Mesenteric fat pad (tissue), 1 donor: ENCODE data around the gene RRP8. TPM values are rescaled to one million over a fixed set of nuclear protein-coding genes. Genes with fewer than 3 reads are reported as not detected.
A peak's percentile ranks its signal among the peaks of the same experiment; 100 is the strongest.

Experiments
- DNase-seq: peaks from one replicate; pipeline ENCODE4 v3.0.0-alpha.2; 2020; ENCODE audit warnings: low spot score
- long read RNA-seq: library from polyadenylated mRNA; unstranded; transcript quantifications from one replicate; pipeline ENCODE4 v2.0.0, GENCODE V29; 2020
- total RNA-seq: library from RNA; stranded (reverse); fragmentation: NEBNext Ultra II Directional; extraction: Animal tissue kit (Norgen Biotek cat#: 25700); gene quantifications from one replicate; pipeline ENCODE4 v1.2.1, GENCODE V29; 2021
- donor health status: DM: yes; HTN: yes; CAD: no.

RRP8 gene
- 20.8 TPM for total RNA-seq
- long read RNA-seq, full-length matches to known transcripts, result 66 of 83 reads
- long read RNA-seq, partial matches to known transcripts, result 6 of 83 reads
- long read RNA-seq, other reads (novel, unspliced or antisense), result 11 of 83 reads

- DNase-seq, result peak; percentile 98
Measured at GRCh38 chr11:6603287-6604080, at the start of gene RRP8, which contains the start of gene ILK. Gene RRP8, minus strand, starts transcription at chr11:6603616. Its CDS starts 114 bp downstream, at chr11:6603502. Gene ILK, plus strand, starts transcription at chr11:6603774. Its CDS starts 498 bp downstream, at chr11:6604272.

- DNase-seq, result no peak
Measured at GRCh38 chr11:6653097-6653496, 49.7 kb upstream of the RRP8 start.

GRCh38 chr11:6652182-6652581, 48.8 kb upstream of the RRP8 start:
- no peak for DNase-seq

DNA sequence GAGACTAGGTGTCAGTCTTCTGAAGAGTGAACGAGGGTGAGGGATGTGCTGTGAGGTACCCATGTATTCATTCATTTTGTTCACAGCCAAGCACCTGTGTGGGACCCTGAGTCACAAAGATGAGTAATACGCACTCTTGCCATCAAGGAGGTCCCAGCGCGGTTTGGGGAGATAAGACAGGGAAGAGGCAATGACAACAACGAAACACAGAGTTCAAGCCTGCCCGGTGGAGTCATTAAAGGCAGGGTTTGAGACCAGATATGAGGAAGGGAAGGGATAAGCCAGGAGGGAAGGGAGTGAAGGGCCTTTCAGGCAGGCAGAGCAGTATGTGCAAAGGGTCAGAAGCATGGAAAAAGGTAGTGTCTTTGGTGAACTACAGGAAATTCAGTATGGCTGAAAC, 47.6 kb upstream of the RRP8 start:
- DNase-seq, result no peak

DNA sequence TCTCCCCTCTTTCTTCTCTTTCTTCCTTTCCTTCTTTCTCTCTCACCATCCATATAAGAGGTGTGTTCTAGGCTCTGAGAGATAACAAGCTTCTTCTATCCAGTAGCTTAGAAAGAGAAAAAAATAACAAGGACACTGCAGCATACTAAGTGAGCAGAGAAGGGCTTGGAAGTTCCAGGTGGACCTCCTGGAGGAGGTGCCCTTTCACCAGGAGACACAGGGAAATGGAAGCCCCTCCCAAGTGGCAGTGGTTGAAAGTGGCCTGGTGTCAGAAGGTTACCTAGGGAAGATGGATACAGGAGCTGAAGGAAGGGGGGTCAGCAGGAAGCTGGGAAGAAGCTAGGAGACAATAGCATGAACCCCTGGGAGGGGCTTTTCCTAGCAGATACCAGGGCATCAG, 46.7 kb upstream of the RRP8 start:
- no peak for DNase-seq

- no peak for DNase-seq
Measured at GRCh38 chr11:6648501-6648900, 45.1 kb upstream of the RRP8 start.

DNA sequence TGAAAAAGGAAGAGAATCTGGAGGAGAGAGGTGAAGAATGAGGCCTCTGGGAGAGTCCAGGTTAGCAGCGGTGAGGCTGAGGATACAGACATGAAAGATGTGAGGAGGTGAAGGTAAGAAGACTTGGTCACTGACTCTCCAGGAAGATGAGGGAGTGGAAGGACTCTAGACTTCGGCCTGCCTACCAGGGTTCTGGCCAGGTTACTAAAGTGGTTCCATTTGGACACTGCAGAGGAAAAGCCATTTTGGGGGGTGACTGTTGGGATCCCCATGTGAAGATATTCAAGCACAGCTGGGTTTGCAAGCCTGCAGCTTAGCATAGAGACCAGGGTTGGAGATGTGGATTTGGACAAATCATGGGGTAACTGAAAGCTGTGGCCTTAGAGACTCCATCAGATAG, 44.4 kb upstream of the RRP8 start:
- no peak for DNase-seq

DNA sequence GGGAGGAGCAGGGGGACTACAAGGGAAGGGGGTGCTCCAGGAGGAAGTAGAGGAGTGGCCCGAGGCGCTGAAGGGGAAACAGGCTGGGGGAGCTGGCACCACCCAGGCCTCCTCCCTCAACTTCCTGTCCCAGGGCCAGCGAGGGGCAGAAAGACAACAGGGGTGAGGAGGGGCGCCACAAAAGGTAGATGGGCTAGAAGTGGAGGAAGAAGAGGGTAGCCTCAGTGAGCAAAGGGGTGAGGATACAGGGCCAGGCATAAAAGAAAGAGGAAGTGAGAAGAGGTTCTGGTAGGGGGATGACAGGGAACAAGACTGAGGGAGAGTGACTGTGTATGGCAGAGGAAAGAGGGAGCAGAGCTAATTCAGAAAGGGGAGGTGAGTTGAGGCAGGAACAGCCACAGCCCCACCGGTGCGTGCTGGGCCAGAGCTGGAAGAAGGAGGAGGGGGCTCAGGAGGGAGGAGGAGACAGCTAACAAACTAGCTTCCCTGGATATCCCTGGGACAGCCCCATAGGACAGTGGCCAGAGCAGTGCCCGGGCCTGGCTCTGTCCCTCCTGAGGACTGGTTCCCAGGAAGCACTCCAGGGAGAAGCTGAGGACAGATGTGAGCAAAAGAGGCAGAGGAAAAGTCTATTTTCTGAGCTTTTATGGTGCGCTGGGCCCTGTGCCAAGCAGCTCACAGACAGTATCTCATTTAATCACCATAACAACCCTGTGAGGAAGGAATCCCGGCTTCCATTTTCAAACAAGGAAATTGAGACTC, 43.7 kb upstream of the RRP8 start:
- DNase-seq, result no peak

GRCh38 chr11:6646576-6646917, 43.1 kb upstream of the RRP8 start:
- no peak for DNase-seq

DNA sequence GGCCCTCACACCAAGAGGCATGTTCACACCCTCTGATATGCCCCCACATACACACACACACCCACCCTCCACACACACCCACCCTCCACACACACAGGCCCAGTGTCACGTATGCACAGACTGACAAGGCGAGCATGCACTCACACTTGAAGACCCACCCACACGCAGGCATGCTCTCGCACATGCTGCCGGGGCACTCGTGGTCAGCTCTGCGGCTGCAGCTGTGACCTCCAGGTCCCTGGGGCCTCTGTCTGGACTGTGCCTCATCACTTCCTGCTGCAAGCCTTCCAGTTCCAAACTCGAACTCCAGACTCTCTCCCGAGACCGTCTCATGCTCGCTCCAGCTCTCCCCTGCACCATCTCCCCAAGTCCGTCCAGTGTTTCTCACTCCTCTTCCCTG, 42.7 kb upstream of the RRP8 start:
- DNase-seq, result no peak

GRCh38 chr11:6642957-6643356, 39.5 kb upstream of the RRP8 start:
- DNase-seq, result no peak

DNA sequence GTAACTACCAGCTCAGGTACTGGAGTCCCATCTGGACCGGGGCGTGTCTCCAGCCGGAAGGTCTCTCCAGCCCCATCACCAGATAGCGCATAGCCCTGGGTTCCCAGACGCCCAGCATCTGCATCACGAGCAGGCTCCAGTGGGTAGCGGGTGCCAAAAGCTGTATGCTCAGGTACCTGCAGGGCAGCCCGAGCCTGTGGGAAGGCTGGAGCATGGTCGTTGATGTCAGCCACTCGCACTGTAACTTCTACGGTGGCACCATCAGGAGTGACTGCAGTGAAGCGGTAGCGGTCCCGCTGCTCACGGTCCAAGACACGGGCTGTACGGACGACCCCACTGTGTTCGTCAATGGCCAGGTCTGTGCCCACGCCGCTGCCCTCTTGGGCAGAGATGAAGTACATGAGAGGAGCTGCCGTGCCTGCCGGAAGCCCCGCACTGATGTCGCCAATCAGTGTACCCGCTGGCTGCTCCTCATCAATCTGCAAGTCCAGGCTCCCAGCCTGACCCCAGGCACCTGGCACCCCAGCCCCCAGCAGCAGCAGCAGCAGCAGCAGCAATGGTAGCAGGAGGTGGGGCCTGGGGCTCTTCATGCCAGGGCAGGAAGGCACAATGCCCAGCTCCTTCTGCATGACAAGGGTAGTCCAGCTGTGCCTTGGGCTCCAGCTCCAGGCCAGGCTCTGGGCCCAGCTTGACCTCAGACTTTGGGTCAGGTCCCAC, 37.7 kb upstream of the RRP8 start:
- DNase-seq, result no peak

DNA sequence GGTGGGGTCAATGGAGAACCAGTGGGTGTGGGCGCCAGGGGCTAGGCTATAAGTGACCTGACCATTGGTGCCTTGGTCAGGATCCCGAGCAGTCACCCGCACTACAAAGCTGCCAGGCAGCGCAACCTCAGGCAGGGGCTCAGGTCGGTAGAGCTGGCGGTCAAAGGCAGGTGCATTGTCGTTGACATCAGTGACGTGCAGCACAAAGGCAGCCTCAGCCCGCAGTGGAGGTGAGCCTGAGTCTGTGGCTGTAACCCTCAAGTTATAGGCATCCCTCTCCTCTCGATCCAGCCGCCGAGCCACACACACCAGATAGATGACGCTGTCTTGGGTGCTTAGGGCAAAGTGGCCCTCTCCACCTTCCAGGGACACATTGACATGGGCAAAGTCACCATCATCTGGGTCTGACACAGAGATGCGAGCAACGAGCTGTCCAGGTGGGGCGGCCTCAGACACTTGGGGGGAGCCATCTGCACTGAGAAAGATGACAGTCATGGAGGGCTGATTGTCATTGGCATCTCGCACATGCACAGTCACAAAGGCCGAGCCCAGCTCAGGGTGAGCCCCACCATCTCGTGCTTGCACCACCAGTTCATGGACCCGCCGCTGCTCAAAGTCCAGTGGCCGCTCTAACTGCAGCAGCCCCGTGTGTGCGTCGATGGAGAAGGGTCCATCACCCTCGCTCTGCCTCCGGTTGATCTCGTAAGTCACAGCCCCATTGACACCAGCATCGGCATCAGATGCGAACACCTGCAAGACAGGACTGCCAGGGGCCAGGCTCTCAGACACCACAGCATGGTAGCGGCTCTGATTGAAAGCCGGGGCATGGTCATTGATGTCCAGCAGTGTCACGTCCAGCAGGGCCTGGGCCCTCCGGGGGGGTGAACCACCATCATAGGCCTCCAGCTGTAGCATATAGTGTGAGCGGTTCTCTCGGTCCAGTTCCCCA, 36.9 kb upstream of the RRP8 start:
- peak; percentile 82 for DNase-seq

DNA sequence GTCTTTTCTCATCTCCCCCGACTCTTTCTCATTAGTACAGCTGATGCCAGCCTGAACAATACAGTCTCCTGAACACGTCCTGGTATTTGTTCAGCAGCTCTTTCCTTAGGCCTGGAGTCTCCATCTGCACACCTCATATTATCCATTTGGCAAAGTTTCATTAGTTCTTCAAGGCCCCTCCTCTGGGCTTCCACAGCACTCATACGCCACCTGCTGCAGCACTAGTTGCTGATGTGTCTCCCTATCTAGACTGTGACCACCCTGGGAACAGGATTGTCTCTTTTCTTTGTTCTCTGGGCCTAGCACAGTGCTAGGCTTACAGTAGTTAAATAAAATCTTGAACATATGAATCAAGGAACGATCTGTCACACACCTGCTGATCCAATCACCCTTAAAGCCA, 35.0 kb upstream of the RRP8 start:
- DNase-seq, result no peak

DNA sequence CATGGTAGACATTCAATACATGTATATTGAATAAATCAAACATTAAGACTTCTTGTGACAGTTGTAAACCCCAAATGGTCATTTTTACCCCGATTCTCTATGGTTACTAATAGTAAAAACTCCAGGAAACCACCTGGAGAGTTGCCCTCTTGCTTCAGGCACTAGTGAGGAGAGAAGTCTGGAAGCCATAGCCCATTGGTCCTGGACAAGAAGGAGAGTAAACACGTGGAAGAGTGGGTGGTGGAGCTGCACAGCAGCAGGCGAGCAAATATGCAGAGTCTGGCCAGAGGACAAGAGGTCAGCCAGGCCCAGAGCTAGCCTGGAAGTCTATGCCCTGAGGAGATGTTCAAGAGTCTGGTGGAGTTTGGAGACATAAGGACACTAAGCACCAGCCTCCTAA, 34.5 kb upstream of the RRP8 start:
- DNase-seq, result no peak

DNA sequence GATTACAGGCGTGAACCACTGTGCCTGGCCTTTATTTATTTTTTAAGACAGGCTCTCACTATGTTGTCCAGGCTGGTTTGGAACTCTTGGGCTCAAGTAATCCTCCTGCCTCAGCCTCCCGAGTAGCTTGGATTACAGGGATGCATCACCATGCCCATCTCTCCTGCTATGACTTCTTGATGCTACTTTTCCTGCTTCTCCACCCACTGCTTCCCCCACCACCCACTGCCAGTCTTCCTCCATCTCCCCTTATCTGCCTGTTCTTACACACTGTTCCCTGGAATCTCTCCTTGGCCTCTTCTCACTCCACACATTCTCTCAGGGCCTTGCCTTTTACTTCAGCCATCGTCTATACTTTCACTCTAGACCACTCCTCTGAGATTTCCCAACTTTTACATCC, 33.1 kb upstream of the RRP8 start:
- DNase-seq, result no peak

GRCh38 chr11:6635082-6635932, 31.9 kb upstream of the RRP8 start:
- no peak for DNase-seq

DNA sequence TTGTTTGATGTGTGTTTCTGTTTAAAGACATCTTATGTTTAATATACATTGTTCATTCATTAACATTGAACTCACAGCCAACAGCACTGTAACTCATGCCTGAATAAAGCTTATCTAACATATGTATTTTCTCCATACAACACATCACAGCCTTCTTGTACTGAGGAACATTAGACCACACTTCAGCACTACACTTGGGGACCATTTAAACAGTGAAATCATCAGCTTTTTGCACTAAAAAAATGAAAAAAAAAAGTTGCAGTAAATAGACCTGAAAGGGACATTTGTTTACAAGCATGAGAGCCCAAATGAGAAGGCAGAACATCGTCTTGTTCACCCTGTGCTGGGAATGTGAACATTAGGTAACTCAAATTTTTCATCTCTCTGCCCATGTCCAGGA, 31.1 kb upstream of the RRP8 start:
- DNase-seq, result no peak
